Tibial nerve (tissue), 4 donors: ENCODE data around the gene RPL28. TPM values are rescaled to one million over a fixed set of nuclear protein-coding genes. Genes with fewer than 3 reads are reported as not detected.

Source experiments
- DNase-seq, 2 donors: peaks; one replicate each; pipeline ENCODE4 v3.0.0-alpha.2; 2019; ENCODE audit warnings: low spot score in 2 of 2
- H3K27ac ChIP-seq, 4 donors: fragments of 200-600 bp; sonication (generic) in 3 of 4; one replicate each; pipeline ENCODE4 v1.5.1; 2017 to 2019; ENCODE audit warnings: mild to moderate bottlenecking in 1 of 4
- H3K27me3 ChIP-seq, 2 donors: fragments of 200-600 bp; sonication (generic) in 1 of 2; one replicate each; pipeline versions ENCODE4 v1.5.1 to v1.6.0; 2017 to 2019
- H3K36me3 ChIP-seq, 3 donors: fragments of 200-600 bp; sonication (generic); one replicate each; pipeline ENCODE4 v1.5.1; 2018 to 2019
- H3K4me1 ChIP-seq, 4 donors: fragments of 200-600 bp; sonication (generic) in 3 of 4; one replicate each; pipeline ENCODE4 v1.5.1; 2017 to 2019
- H3K4me3 ChIP-seq, 4 donors: fragments of 200-600 bp; sonication (generic) in 3 of 4; one replicate each; pipeline ENCODE4 v1.5.1; 2017 to 2019; ENCODE audit warnings: mild to moderate bottlenecking in 1 of 4, moderate library complexity in 1 of 4
- H3K9me3 ChIP-seq, 4 donors: fragments of 200-600 bp; sonication (generic) in 3 of 4; one replicate each; pipeline ENCODE4 v1.5.1; 2017 to 2019
- EP300 ChIP-seq, 2 donors: sonication (generic); formaldehyde crosslinking; IDR thresholded peaks; one replicate each; pipeline ENCODE4 v1.6.1; 2017; ENCODE audit warnings: antibody characterized with exemption in 2 of 2, mild to moderate bottlenecking in 1 of 2
- POLR2A ChIP-seq, 2 donors: fragments of 450-650 bp; IDR thresholded peaks; one replicate each; pipeline ENCODE4 v1.6.1; 2017; ENCODE audit warnings: antibody characterized with exemption in 2 of 2, mild to moderate bottlenecking in 2 of 2, moderate library complexity in 2 of 2
- WGBS, 2 donors: methylation state at CpG; one replicate each; pipeline ENCODE4 v1.1.5; 2018; 5-methylcytosine and 5-hydroxymethylcytosine counted together
- total RNA-seq, 4 donors: library from RNA; depleted of rRNA; stranded (reverse); fragments of >200 nt; gene quantifications; one replicate each; pipeline ENCODE4 v1.1.0, GENCODE V29; 2016
- TF ChIP-seq, protein P1 (sequence below), 5 experiments: fragments of 200-600 bp in 3 of 5; fragments of 450-650 bp in 2 of 5; sonication (generic) in 3 of 5; IDR thresholded peaks; one replicate each; pipeline ENCODE4 v1.5.1; 2016 to 2019; ENCODE audit warnings: antibody characterized with exemption in 5 of 5, mild to moderate bottlenecking in 3 of 5, moderate library complexity in 2 of 5

RPL28 gene
- total RNA-seq, 4 donors from 2014 or later = 266 to 574 (median 354) TPM

DNA sequence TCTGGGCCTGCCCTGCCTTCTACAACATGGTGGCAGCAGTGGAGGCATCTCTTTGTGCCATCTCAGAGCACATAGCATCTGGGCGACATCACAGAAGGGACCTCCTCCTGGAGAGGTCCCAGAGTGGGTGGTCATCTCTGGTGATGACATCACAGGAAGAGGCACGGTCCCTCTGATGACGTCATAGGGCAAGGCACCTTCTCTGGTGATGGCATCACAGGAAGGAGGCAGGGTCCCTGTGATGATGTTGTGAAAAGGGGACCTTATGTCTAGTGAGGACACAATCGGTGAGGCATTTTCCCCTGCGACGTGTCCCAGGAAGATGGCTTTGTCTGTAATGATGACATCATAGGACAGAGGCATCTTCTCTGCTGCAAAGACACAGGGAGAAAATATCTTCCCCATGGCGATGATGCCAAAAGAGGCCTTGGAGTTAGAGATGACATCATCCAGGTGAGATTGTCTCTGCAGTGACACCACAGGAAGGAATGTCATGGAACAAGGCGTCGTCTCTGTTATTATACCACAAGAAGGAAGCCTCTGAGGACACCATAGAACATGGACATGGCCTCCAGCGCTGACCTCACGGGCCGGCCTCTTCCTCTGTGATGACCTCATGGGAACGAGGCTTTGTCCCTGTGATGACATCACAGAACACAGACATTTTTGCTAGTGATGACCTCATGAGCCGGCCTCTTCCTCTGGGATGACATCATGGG, 46.7 kb downstream of the RPL28 start:
- WGBS, 2 donors = 85% methylated on average over 14 of the region's 14 CpGs
- Histone ChIP-seq H3K27me3 (peaks cover 0 to 63% of the 10 kb centered on the region in 2 donors), H3K36me3 (peaks cover 0 to 27% (median 0%) of the 10 kb centered on the region in 3 donors), H3K9me3 (no peaks in the 10 kb centered on the region), H3K27ac (no peak overlapping the region), H3K4me1 (peaks cover 0 to 27% (median 2%) of the 10 kb centered on the region in 4 donors), H3K4me3 (no peak overlapping the region)
- DNase-seq = no peak
- no peak for TF ChIP-seq EP300 (IDR thresholded peaks at IDR 0.05)
- no peak for TF ChIP-seq POLR2A (IDR thresholded peaks at IDR 0.05)
- TF ChIP-seq, protein P1, sequence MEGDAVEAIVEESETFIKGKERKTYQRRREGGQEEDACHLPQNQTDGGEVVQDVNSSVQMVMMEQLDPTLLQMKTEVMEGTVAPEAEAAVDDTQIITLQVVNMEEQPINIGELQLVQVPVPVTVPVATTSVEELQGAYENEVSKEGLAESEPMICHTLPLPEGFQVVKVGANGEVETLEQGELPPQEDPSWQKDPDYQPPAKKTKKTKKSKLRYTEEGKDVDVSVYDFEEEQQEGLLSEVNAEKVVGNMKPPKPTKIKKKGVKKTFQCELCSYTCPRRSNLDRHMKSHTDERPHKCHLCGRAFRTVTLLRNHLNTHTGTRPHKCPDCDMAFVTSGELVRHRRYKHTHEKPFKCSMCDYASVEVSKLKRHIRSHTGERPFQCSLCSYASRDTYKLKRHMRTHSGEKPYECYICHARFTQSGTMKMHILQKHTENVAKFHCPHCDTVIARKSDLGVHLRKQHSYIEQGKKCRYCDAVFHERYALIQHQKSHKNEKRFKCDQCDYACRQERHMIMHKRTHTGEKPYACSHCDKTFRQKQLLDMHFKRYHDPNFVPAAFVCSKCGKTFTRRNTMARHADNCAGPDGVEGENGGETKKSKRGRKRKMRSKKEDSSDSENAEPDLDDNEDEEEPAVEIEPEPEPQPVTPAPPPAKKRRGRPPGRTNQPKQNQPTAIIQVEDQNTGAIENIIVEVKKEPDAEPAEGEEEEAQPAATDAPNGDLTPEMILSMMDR (IDR thresholded peaks at IDR 0.05) = no peak

DNA sequence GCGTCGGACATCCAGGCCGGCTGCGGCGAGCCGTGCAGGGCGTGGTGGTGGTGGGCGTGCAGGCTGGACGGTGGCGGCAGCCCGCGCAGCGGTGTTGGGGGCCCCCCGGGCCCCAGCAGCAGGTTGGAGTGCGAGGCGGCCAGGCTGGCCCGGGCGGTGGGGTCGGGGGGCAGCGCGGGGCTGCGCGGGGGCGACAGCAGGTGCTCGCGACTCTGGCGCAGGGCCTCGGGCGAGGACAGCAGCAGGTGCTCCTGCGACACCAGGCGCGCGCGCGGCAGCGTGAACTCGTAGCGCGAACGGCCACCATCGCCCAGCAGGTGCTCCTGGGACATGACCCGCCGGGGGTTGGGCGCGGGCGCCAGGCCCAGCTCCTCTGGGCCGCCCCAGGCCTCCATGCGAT, 47.6 kb downstream of the RPL28 start:
- no peak for DNase-seq
- H3K36me3 ChIP-seq = peaks cover 0 to 27% (median 0%) of the 10 kb centered on the region in 3 donors
- no CpG with 5 or more reads among the region's 48 CpGs for WGBS, 2 donors
- H3K9me3 ChIP-seq = no peaks in the 10 kb centered on the region
- H3K27me3 ChIP-seq = peaks cover 0 to 67% of the 10 kb centered on the region in 2 donors
- no peak for TF ChIP-seq EP300 (IDR thresholded peaks at IDR 0.05)
- TF ChIP-seq, protein P1 (IDR thresholded peaks at IDR 0.05) = no peak
- TF ChIP-seq POLR2A (IDR thresholded peaks at IDR 0.05) = no peak
- H3K27ac ChIP-seq = no peak overlapping the region
- peaks cover 0 to 21% (median 0%) of the 10 kb centered on the region in 4 donors for H3K4me1 ChIP-seq
- H3K4me3 ChIP-seq = no peak overlapping the region

DNA sequence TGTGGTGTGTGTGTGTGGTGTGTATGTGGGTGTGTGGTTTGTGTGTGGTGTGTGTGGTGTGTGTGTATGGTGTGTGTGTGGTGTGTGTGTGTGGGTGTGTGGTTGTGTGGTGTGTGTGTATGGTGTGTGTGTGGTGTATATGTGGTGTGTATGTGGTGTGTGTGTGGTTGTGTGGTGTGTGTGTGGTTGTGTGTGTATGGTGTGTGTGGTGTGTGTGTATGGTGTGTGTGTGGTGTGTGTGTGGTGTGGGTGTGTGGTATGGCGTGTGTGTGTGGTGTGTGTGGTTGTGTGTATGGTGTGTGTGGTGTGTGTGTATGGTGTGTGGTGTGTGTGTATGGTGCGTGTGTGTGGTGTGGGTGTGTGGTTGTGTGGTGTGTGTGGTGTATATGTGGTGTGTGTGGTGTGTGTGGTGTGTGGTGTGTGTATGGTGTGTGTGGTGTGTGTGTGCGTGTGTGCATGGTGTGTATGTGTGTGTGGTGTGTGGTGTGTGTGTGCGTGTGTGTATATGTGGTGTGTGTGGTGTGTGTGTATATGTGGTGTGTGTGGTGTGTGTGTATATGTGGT, 48.7 kb downstream of the RPL28 start:
- TF ChIP-seq POLR2A (IDR thresholded peaks at IDR 0.05) = no peak
- TF ChIP-seq, protein P1 (IDR thresholded peaks at IDR 0.05) = no peak
- no peak for TF ChIP-seq EP300 (IDR thresholded peaks at IDR 0.05)
- no peak for DNase-seq
- no peaks in the 10 kb centered on the region for H3K9me3 ChIP-seq
- peaks cover 0 to 27% (median 0%) of the 10 kb centered on the region in 3 donors for H3K36me3 ChIP-seq
- 77 to 80% methylated on average over 4 of the region's 4 CpGs for WGBS, 2 donors
- H3K27ac ChIP-seq = no peak overlapping the region
- H3K4me1 ChIP-seq = peaks cover 0 to 12% (median 0%) of the 10 kb centered on the region in 4 donors
- H3K4me3 ChIP-seq = no peak overlapping the region
- peaks cover 0 to 73% of the 10 kb centered on the region in 2 donors for H3K27me3 ChIP-seq

DNA sequence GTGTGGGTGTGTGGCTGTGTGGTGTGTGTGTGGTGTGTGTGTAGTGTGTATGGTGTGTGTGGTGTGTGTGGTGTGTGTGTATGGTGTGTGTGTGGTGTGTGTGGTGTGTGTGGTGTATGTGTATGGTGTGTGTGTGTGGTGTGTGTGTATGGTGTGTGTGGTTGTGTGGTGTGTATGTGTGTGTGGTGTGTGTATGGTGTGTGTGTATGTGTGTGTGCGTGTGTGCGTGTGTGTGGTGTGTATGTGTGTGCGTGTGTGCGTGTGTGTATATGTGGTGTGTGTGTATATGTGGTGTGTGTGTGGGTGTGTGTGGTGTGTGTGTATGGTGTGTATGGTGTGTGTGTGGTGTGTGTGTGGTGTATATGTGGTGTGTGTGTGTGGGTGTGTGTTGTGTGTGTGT, 49.3 kb downstream of the RPL28 start:
- H3K27me3 ChIP-seq = peaks cover 0 to 73% of the 10 kb centered on the region in 2 donors
- no peaks in the 10 kb centered on the region for H3K9me3 ChIP-seq
- TF ChIP-seq POLR2A (IDR thresholded peaks at IDR 0.05) = no peak
- TF ChIP-seq, protein P1 (IDR thresholded peaks at IDR 0.05) = no peak
- TF ChIP-seq EP300 (IDR thresholded peaks at IDR 0.05) = no peak
- no peak overlapping the region for H3K27ac ChIP-seq
- H3K4me3 ChIP-seq = no peak overlapping the region
- 94 to 96% methylated on average over 4 of the region's 4 CpGs for WGBS, 2 donors
- peaks cover 0 to 13% (median 0%) of the 10 kb centered on the region in 4 donors for H3K4me1 ChIP-seq
- DNase-seq = no peak
- H3K36me3 ChIP-seq = peaks cover 0 to 25% (median 0%) of the 10 kb centered on the region in 3 donors

DNA sequence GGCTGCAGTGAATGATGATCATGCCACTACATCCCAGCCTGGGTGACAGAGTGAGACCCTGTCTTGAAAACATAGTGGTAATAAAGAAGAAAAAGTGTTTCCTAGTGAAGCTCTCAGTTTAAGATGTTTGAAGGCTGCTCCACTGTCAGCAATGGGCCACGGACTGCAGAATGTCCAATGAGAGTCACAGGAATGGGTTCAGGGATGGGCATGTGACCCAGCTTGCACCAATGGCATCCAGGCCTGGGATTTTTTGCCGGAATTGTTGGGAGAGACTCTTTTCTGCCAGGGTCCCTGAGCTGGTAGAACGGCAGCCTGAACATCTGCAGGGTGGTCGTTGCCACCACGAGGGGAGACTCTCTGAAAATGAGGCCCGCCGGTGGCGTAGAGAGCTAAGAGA, 51.1 kb downstream of the RPL28 start:
- TF ChIP-seq POLR2A (IDR thresholded peaks at IDR 0.05) (no peak), EP300 (IDR thresholded peaks at IDR 0.05) (no peak)
- TF ChIP-seq, protein P1 (IDR thresholded peaks at IDR 0.05) = no peak
- peaks cover 0 to 76% of the 10 kb centered on the region in 2 donors for H3K27me3 ChIP-seq
- no peaks in the 10 kb centered on the region for H3K9me3 ChIP-seq
- no peak for DNase-seq
- no peak overlapping the region for H3K4me3 ChIP-seq
- H3K27ac ChIP-seq = no peak overlapping the region
- H3K36me3 ChIP-seq = peaks cover 0 to 7% (median 0%) of the 10 kb centered on the region in 3 donors
- H3K4me1 ChIP-seq = peaks cover 0 to 30% (median 10%) of the 10 kb centered on the region in 4 donors
- WGBS, 2 donors = 43 to 47% methylated on average over 8 of the region's 8 CpGs
